Measurements from ENCODE around the gene NDUFV3.
A peak's percentile ranks its signal among the peaks of the same experiment; 100 is the strongest.
"Not testable (repeated sequence)": the region's sequence is repeated elsewhere in the genome, so short reads cannot be mapped to it uniquely, and the experiment has no call there.

Gene NDUFV3

GRCh38 chr21:42921927-42922326, 28.8 kb downstream of the NDUFV3 start:
- H3K4me1 Mint-ChIP-seq = peaks cover 11% of the 10 kb centered on the region
- ATAC-seq (replicated peaks; ENCODE audit: extremely low read depth, poor library complexity, severe bottlenecking) (no peak), DNase-seq (ENCODE audit: low spot score in 2 of 2) (no peak)
- H3K9me3 Mint-ChIP-seq = no peaks in the 10 kb centered on the region
- H3K27me3 Mint-ChIP-seq = no peaks in the 10 kb centered on the region
- H3K4me3 Mint-ChIP-seq = no peak overlapping the region
- H3K36me3 Mint-ChIP-seq (ENCODE audit: insufficient read depth) = no peaks in the 10 kb centered on the region
- no peak overlapping the region for H3K27ac Mint-ChIP-seq (ENCODE audit: low read depth)

GRCh38 chr21:42922918-42923317, 29.8 kb downstream of the NDUFV3 start:
- Mint-ChIP-seq H3K36me3 (ENCODE audit: insufficient read depth) (no peaks in the 10 kb centered on the region), H3K9me3 (no peaks in the 10 kb centered on the region), H3K27me3 (no peaks in the 10 kb centered on the region), H3K4me3 (no peak overlapping the region), H3K4me1 (peaks cover 11% of the 10 kb centered on the region), H3K27ac (ENCODE audit: low read depth) (no peak overlapping the region)
- ATAC-seq (replicated peaks; ENCODE audit: extremely low read depth, poor library complexity, severe bottlenecking) = no peak
- DNase-seq (ENCODE audit: low spot score in 2 of 2) = no peak

GRCh38 chr21:42923553-42924432, 30.7 kb downstream of the NDUFV3 start:
- DNase-seq (ENCODE audit: low spot score in 2 of 2) = peak; percentile 25 to 49
- peaks cover 11% of the 10 kb centered on the region for H3K4me1 Mint-ChIP-seq
- ATAC-seq (replicated peaks; ENCODE audit: extremely low read depth, poor library complexity, severe bottlenecking) = peak; percentile 71
- no peaks in the 10 kb centered on the region for H3K9me3 Mint-ChIP-seq
- peak overlapping the region; percentile 2 for H3K4me3 Mint-ChIP-seq
- H3K27ac Mint-ChIP-seq (ENCODE audit: low read depth) = peak overlapping the region; percentile 62
- H3K27me3 Mint-ChIP-seq = no peaks in the 10 kb centered on the region
- H3K36me3 Mint-ChIP-seq (ENCODE audit: insufficient read depth) = no peaks in the 10 kb centered on the region

GRCh38 chr21:42924433-42924751, 31.3 kb downstream of the NDUFV3 start:
- Mint-ChIP-seq H3K27ac (ENCODE audit: low read depth) (peak overlapping the region; percentile 62), H3K27me3 (no peaks in the 10 kb centered on the region), H3K4me1 (peaks cover 11% of the 10 kb centered on the region), H3K4me3 (peak overlapping the region; percentile 2), H3K9me3 (no peaks in the 10 kb centered on the region), H3K36me3 (ENCODE audit: insufficient read depth) (no peaks in the 10 kb centered on the region)
- ATAC-seq (replicated peaks; ENCODE audit: extremely low read depth, poor library complexity, severe bottlenecking) (no peak), DNase-seq (ENCODE audit: low spot score in 2 of 2) (no peak)

- DNase-seq (ENCODE audit: low spot score in 2 of 2) (no peak), ATAC-seq (replicated peaks; ENCODE audit: extremely low read depth, poor library complexity, severe bottlenecking) (no peak)
- Mint-ChIP-seq H3K9me3 (no peaks in the 10 kb centered on the region), H3K27me3 (no peaks in the 10 kb centered on the region), H3K4me1 (peaks cover 11% of the 10 kb centered on the region), H3K4me3 (no peak within 1 kb of the TSS), H3K36me3 (ENCODE audit: insufficient read depth) (no peaks in the 10 kb centered on the region), H3K27ac (ENCODE audit: low read depth) (peak within 1 kb of the TSS; percentile 62)
Observed at GRCh38 chr21:42925114-42925926, 32.2 kb downstream of the NDUFV3 start, which contains the start of gene ERVH48-1. Gene ERVH48-1, minus strand, starts transcription at chr21:42925630. Its CDS starts 6,624 bp downstream, at chr21:42919006.

GRCh38 chr21:42927474-42928200, 34.5 kb downstream of the NDUFV3 start:
- H3K27ac Mint-ChIP-seq (ENCODE audit: low read depth); H3K4me3 Mint-ChIP-seq; ATAC-seq (replicated peaks; ENCODE audit: extremely low read depth, poor library complexity, severe bottlenecking); DNase-seq (ENCODE audit: low spot score in 2 of 2); H3K9me3 Mint-ChIP-seq; H3K27me3 Mint-ChIP-seq; H3K36me3 Mint-ChIP-seq (ENCODE audit: insufficient read depth): not testable (repeated sequence)
- H3K4me1 Mint-ChIP-seq = peaks cover 11% of the 10 kb centered on the region

- ATAC-seq (replicated peaks; ENCODE audit: extremely low read depth, poor library complexity, severe bottlenecking) = no peak
- no peak for DNase-seq (ENCODE audit: low spot score in 2 of 2)
- Mint-ChIP-seq H3K4me3 (no peak overlapping the region), H3K9me3 (no peaks in the 10 kb centered on the region), H3K4me1 (no peaks in the 10 kb centered on the region), H3K27me3 (no peaks in the 10 kb centered on the region), H3K27ac (ENCODE audit: low read depth) (no peak overlapping the region), H3K36me3 (ENCODE audit: insufficient read depth) (no peaks in the 10 kb centered on the region)
Observed at GRCh38 chr21:42929969-42930368, 36.9 kb downstream of the NDUFV3 start.

- no peaks in the 10 kb centered on the region for H3K27me3 Mint-ChIP-seq
- H3K4me1 Mint-ChIP-seq = no peaks in the 10 kb centered on the region
- no peaks in the 10 kb centered on the region for H3K9me3 Mint-ChIP-seq
- H3K36me3 Mint-ChIP-seq (ENCODE audit: insufficient read depth) = no peaks in the 10 kb centered on the region
- ATAC-seq (replicated peaks; ENCODE audit: extremely low read depth, poor library complexity, severe bottlenecking) (no peak), DNase-seq (ENCODE audit: low spot score in 2 of 2) (no peak)
- no peak overlapping the region for H3K27ac Mint-ChIP-seq (ENCODE audit: low read depth)
- H3K4me3 Mint-ChIP-seq = no peak overlapping the region
Observed at GRCh38 chr21:42931560-42932235, 38.6 kb downstream of the NDUFV3 start.

- not testable (repeated sequence) for H3K9me3 Mint-ChIP-seq; H3K36me3 Mint-ChIP-seq (ENCODE audit: insufficient read depth); H3K27me3 Mint-ChIP-seq; H3K4me3 Mint-ChIP-seq; ATAC-seq (replicated peaks; ENCODE audit: extremely low read depth, poor library complexity, severe bottlenecking); H3K4me1 Mint-ChIP-seq; DNase-seq (ENCODE audit: low spot score in 2 of 2)
- H3K27ac Mint-ChIP-seq (ENCODE audit: low read depth) = peak overlapping the region; percentile 45
Observed at GRCh38 chr21:42932378-42933136, 39.4 kb downstream of the NDUFV3 start.

GRCh38 chr21:42933137-42933970, 40.2 kb downstream of the NDUFV3 start:
- not testable (repeated sequence) for H3K4me1 Mint-ChIP-seq; H3K36me3 Mint-ChIP-seq (ENCODE audit: insufficient read depth); ATAC-seq (replicated peaks; ENCODE audit: extremely low read depth, poor library complexity, severe bottlenecking); DNase-seq (ENCODE audit: low spot score in 2 of 2); H3K4me3 Mint-ChIP-seq; H3K9me3 Mint-ChIP-seq; H3K27me3 Mint-ChIP-seq
- H3K27ac Mint-ChIP-seq (ENCODE audit: low read depth) = peak overlapping the region; percentile 45

- H3K36me3 Mint-ChIP-seq (ENCODE audit: insufficient read depth); H3K4me3 Mint-ChIP-seq; ATAC-seq (replicated peaks; ENCODE audit: extremely low read depth, poor library complexity, severe bottlenecking); H3K27me3 Mint-ChIP-seq; H3K4me1 Mint-ChIP-seq; H3K27ac Mint-ChIP-seq (ENCODE audit: low read depth); DNase-seq (ENCODE audit: low spot score in 2 of 2); H3K9me3 Mint-ChIP-seq: not testable (repeated sequence)
Observed at GRCh38 chr21:42933973-42934372, 40.9 kb downstream of the NDUFV3 start.

Measured in central memory CD8-positive, alpha-beta T cell (primary cell).